Measurements from ENCODE around the gene FPGS. TPM values are rescaled to one million over a fixed set of nuclear protein-coding genes. Genes with fewer than 3 reads are reported as not detected.

FPGS gene
- total and polyA plus RNA-seq, 2 of the 4 experiments (the other 2 are of a cell fraction), result 43.9 to 75.7 TPM

- H2AFZ ChIP-seq (replicated peaks; ENCODE audit: low read length, poor library complexity), result peak overlapping the region; percentile 14
- in situ Hi-C loops (cut with MboI; ENCODE audit: low sequenced_read_pairs) (no loop called here), intact Hi-C loops (cut with micrococcal nuclease) (no loop called here), dilution Hi-C loops (cut with HindIII; ENCODE audit: low sequenced_read_pairs, unreplicated experiment) (no loop called here)
- no peak overlapping the region for H3K18ac ChIP-seq (ENCODE audit: low read depth, low read length)
- DNase-seq, result no peak
- H3K27ac ChIP-seq (ENCODE audit: insufficient read depth, low read length), result no peak overlapping the region
- H2AK5ac ChIP-seq (ENCODE audit: low read depth, low read length), result no peak overlapping the region
- no peak for TF ChIP-seq BHLHE40 (IDR thresholded peaks at IDR 0.05; ENCODE audit: low read depth, low read length)
- no peak for TF ChIP-seq SMC3 (IDR thresholded peaks at IDR 0.05; ENCODE audit: low read depth, low read length)
- no peak for TF ChIP-seq MAFK (IDR thresholded peaks at IDR 0.05; ENCODE audit: low read depth, low read length)
- TF ChIP-seq MAZ (IDR thresholded peaks at IDR 0.05; ENCODE audit: borderline replicate concordance, low read depth, low read length), result no peak
- TF ChIP-seq RAD21 (IDR thresholded peaks at IDR 0.05; ENCODE audit: low read length), result no peak
- TF ChIP-seq POLR2A (IDR thresholded peaks at IDR 0.05; ENCODE audit: low read depth, low read length), result no peak
- TF ChIP-seq NFE2L2 (IDR thresholded peaks at IDR 0.05; ENCODE audit: low read depth, low read length), result no peak
- no peak for TF ChIP-seq USF2 (IDR thresholded peaks at IDR 0.05; ENCODE audit: low read depth, low read length)
- TF ChIP-seq MXI1 (IDR thresholded peaks at IDR 0.05; ENCODE audit: borderline replicate concordance, low read depth, low read length), result no peak
- no peak for TF ChIP-seq CEBPB (IDR thresholded peaks at IDR 0.05; ENCODE audit: low read depth, low read length)
- TF ChIP-seq RCOR1 (IDR thresholded peaks at IDR 0.05; ENCODE audit: insufficient replicate concordance, low read length), result no peak
- TF ChIP-seq ELK1 (IDR thresholded peaks at IDR 0.05; ENCODE audit: borderline replicate concordance, low read depth, low read length), result no peak
- no peak for TF ChIP-seq FOS (IDR thresholded peaks at IDR 0.05; ENCODE audit: low read depth, low read length)
- H2AK9ac ChIP-seq (replicated peaks; ENCODE audit: low read depth, low read length, poor library complexity), result no peak overlapping the region
- H3K79me1 ChIP-seq (ENCODE audit: low read depth in 1 of 2, low read length in 2 of 2), result peaks cover 0 to 29% of the 10 kb centered on the region in 2 experiments; a peak in 2 of 4 replicates
- H2BK120ac ChIP-seq (ENCODE audit: low read depth, low read length), result no peak overlapping the region
- H2BK5ac ChIP-seq (ENCODE audit: low read depth, low read length, poor library complexity, severe bottlenecking), result no peak overlapping the region
- H4K5ac ChIP-seq (ENCODE audit: low read depth, low read length), result no peak overlapping the region
- no peak for ATAC-seq (ENCODE audit: low read depth)
- no peak overlapping the region for H3K9ac ChIP-seq (ENCODE audit: low read depth, low read length)
- H3K4ac ChIP-seq (ENCODE audit: low read depth, low read length), result no peak overlapping the region
- no peaks in the 10 kb centered on the region for H3K9me3 ChIP-seq (ENCODE audit: control insufficient read depth, insufficient read depth, low read length)
- H3K4me2 ChIP-seq (ENCODE audit: low read depth, low read length), result no peak overlapping the region
- no peaks in the 10 kb centered on the region for H3K27me3 ChIP-seq (ENCODE audit: control insufficient read depth, insufficient read depth, low read length)
- H4K91ac ChIP-seq (ENCODE audit: insufficient read depth, low read depth, low read length), result no peak overlapping the region
- H3K14ac ChIP-seq (replicated peaks; ENCODE audit: low read depth, low read length), result no peak overlapping the region
- no peak overlapping the region for H3K4me3 ChIP-seq (ENCODE audit: insufficient read depth, low read depth, low read length)
- no peak overlapping the region for H3K56ac ChIP-seq (ENCODE audit: extremely low read depth, insufficient read depth, low read length)
- H4K8ac ChIP-seq (ENCODE audit: low read depth in 2 of 2, low read length in 2 of 2), result no peak overlapping the region
- CTCF ChIA-PET, result no interaction called here
- H4K20me1 ChIP-seq (ENCODE audit: insufficient read depth, low read length), result no peaks in the 10 kb centered on the region
- H3K23ac ChIP-seq (ENCODE audit: low read depth, low read length), result no peak overlapping the region
- H3K9me1 ChIP-seq (ENCODE audit: insufficient read depth, low read length), result peaks cover 15% of the 10 kb centered on the region
- no peak overlapping the region for H2BK20ac ChIP-seq (ENCODE audit: low read depth, low read length)
- H3K4me1 ChIP-seq (ENCODE audit: control insufficient read depth, insufficient read depth, low read length), result peaks cover 11% of the 10 kb centered on the region
- POLR2A ChIA-PET (ENCODE audit: unreplicated experiment), result no interaction called here
- no TSS peak for BruUV-seq (replicated peaks)
- peaks cover 6% of the 10 kb centered on the region for H3K36me3 ChIP-seq (ENCODE audit: control insufficient read depth, insufficient read depth, low read length)
- 100% methylated on average over 1 of the region's 8 CpGs; no CpG with 5 or more reads in 1 of the 2 experiments for WGBS, 2 experiments (ENCODE audit: extremely low coverage in 2 of 2, insufficient read length in 1 of 2)
- no peak overlapping the region for H2BK15ac ChIP-seq (ENCODE audit: low read depth, low read length)
Observed at GRCh38 chr9:127856729-127857116, 54.0 kb downstream of the FPGS start.
